Panc1 (cell line): ENCODE measurements around the gene CDH10. TPM values are rescaled to one million over a fixed set of nuclear protein-coding genes. Genes with fewer than 3 reads are reported as not detected.

Experiments
- ATAC-seq: fragments of 200-7000 bp; cut with Tn5 transposase; 2 replicates; pipeline ENCODE4 v1.9.1; 2020; ENCODE audit warnings: mild to moderate bottlenecking, moderate library complexity
- BruUV-seq: library from RNA; stranded (reverse); fragments of 400-500 nt; replicated peaks from 2 replicates; lab custom pipeline; 2021; lab: Mats Ljungman, UMichigan
- CTCF ChIA-PET: fragments of 300-600 bp; sonication (Branson Sonifier 250); formaldehyde crosslinking; loops from one replicate; lab custom pipeline; 2022; ENCODE audit warnings: antibody characterized with exemption; lab: Charles Lee
- POLR2A ChIA-PET: fragments of 300-600 bp; sonication (Branson Sonifier 250); formaldehyde crosslinking; loops from one replicate; lab custom pipeline; 2022; ENCODE audit warnings: antibody characterized with exemption; lab: Charles Lee
- DNase-seq: peaks from one replicate; pipeline ENCODE4 v3.0.0-alpha.2; 2010; ENCODE audit warnings: low read depth, low spot score
- H3K27ac ChIP-seq: 2 replicates; pipeline ENCODE4 v1.5.1; 2011; ENCODE audit warnings: mild to moderate bottlenecking, low read length, inconsistent platforms
- H3K27me3 ChIP-seq: fragments of 200-500 bp; sonication (Bioruptor generic); 2 replicates; pipeline ENCODE4 v1.6.0; 2014; ENCODE audit warnings: low read length, inconsistent platforms; ENCODE audit not compliant: control insufficient read depth, insufficient read depth
- H3K36me3 ChIP-seq: fragments of 200-500 bp; sonication (Bioruptor generic); 2 replicates; pipeline ENCODE4 v1.5.1; 2014; ENCODE audit warnings: inconsistent platforms, mild to moderate bottlenecking, low read length, moderate library complexity; ENCODE audit not compliant: control insufficient read depth, insufficient read depth
- H3K4me1 ChIP-seq: 2 replicates; pipeline ENCODE4 v1.5.1; 2011; ENCODE audit warnings: inconsistent platforms, mild to moderate bottlenecking, low read length, moderate library complexity; ENCODE audit not compliant: control insufficient read depth, insufficient read depth
- H3K4me3 ChIP-seq, 2 experiments: 2 replicates each; pipeline ENCODE4 v1.5.1; 2011 to 2012; ENCODE audit warnings: low read depth in 2 of 2, low read length in 2 of 2, mild to moderate bottlenecking in 2 of 2, inconsistent platforms in 1 of 2, moderate library complexity in 1 of 2
- H3K9me3 ChIP-seq: fragments of 200-500 bp; sonication (Bioruptor generic); 2 replicates; pipeline ENCODE4 v1.5.1; 2014; ENCODE audit warnings: low read depth, mild to moderate bottlenecking, inconsistent platforms, low read length, moderate library complexity; ENCODE audit not compliant: control insufficient read depth, insufficient read depth
- POLR2AphosphoS5 ChIP-seq: IDR thresholded peaks from 2 replicates; pipeline ENCODE4 v1.6.1; 2012; ENCODE audit warnings: mild to moderate bottlenecking, low read depth, low read length, moderate library complexity
- SIN3A ChIP-seq: IDR thresholded peaks from 2 replicates; pipeline ENCODE4 v1.6.1; 2012; ENCODE audit warnings: low read depth, mild to moderate bottlenecking, low read length, moderate library complexity, borderline replicate concordance; ENCODE audit not compliant: insufficient read depth
- TCF7L2 ChIP-seq: IDR thresholded peaks from 2 replicates; pipeline ENCODE4 v1.6.1; 2011; ENCODE audit warnings: mild to moderate bottlenecking, low read depth, low read length, inconsistent platforms
- in situ Hi-C: cut with HindIII; loops from 2 replicates; pipeline ENCODE4 v1.10.0; 2016; ENCODE audit warnings: low sequenced_read_pairs, low pct_unique_long_range_greater_than_20kb
- intact Hi-C: fragments of 100-400 bp; cut with micrococcal nuclease; formaldehyde crosslinking; loops from one replicate; pipeline ENCODE4 v1.10.0; 2022; ENCODE audit not compliant: unreplicated experiment
- total RNA-seq: library from RNA; stranded (reverse); gene quantifications from one replicate; pipeline ENCODE4 v1.2.1, GENCODE V29; 2021; ENCODE audit not compliant: unreplicated experiment
- TF ChIP-seq, protein P1 (sequence below): fragments of 450-650 bp; IDR thresholded peaks from 2 replicates; pipeline ENCODE4 v1.5.1; 2017; ENCODE audit warnings: mild to moderate bottlenecking
- TF ChIP-seq, protein P2 (sequence below), 2 experiments: IDR thresholded peaks; 2 replicates each; pipeline ENCODE4 v1.6.1; 2011 to 2012; ENCODE audit warnings: low read depth in 2 of 2, control low read depth in 1 of 2, low read length in 1 of 2, mild to moderate bottlenecking in 1 of 2, moderate library complexity in 1 of 2; ENCODE audit not compliant: insufficient read depth in 1 of 2

The CDH10 gene
- total RNA-seq, 1 experiment from 2014 or later = 0.72 TPM

DNA sequence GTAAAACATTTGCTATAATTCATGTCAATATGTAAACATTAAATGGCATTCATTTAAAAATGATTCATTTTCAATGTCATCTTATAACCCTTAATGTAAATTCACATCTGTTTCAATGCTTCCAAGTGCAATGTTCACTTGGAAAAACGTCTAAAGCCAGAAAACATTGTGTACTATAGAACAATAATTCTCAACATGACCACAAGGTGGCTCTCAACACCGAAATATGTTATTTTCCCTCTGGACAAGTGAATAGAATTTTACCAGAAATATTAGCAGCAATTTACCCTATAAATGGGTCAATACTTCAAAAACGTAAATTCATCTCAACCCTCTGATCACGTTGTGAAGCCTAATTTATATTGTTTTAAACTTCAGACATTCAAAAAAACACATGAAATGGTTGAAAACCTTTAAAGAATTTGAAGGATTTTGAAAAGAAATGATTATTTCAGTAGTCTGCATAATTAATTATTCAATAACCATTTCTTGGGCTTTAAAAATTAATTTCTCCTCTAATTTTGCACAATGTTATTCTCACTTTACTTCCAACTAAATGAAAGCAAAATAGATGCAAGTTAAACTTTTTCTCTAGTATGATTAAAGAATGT, 11.0 kb downstream of the CDH10 start:
- no TSS peak for BruUV-seq
- POLR2A ChIA-PET = no interaction called here
- Histone ChIP-seq H3K4me1 (no peaks in the 10 kb centered on the region; the same call in 1 of the 2 replicates), H3K36me3 (no peaks in the 10 kb centered on the region), H3K9me3 (no peaks in the 10 kb centered on the region), H3K27ac (no peak overlapping the region), H3K4me3 (no peak overlapping the region), H3K27me3 (no peaks in the 10 kb centered on the region)
- CTCF ChIA-PET = no interaction called here
- TF ChIP-seq, protein P1, sequence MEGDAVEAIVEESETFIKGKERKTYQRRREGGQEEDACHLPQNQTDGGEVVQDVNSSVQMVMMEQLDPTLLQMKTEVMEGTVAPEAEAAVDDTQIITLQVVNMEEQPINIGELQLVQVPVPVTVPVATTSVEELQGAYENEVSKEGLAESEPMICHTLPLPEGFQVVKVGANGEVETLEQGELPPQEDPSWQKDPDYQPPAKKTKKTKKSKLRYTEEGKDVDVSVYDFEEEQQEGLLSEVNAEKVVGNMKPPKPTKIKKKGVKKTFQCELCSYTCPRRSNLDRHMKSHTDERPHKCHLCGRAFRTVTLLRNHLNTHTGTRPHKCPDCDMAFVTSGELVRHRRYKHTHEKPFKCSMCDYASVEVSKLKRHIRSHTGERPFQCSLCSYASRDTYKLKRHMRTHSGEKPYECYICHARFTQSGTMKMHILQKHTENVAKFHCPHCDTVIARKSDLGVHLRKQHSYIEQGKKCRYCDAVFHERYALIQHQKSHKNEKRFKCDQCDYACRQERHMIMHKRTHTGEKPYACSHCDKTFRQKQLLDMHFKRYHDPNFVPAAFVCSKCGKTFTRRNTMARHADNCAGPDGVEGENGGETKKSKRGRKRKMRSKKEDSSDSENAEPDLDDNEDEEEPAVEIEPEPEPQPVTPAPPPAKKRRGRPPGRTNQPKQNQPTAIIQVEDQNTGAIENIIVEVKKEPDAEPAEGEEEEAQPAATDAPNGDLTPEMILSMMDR = peak; percentile 58; the same call in 1 of the 2 replicates
- no peak for TF ChIP-seq SIN3A
- ATAC-seq (no peak), DNase-seq (peak; percentile 24)
- intact Hi-C loops = loop anchor here (10.0 kb wide), 1 partner anchor 189 kb away; no protein-coding TSS in a partner anchor
- in situ Hi-C loops = no loop called here

DNA sequence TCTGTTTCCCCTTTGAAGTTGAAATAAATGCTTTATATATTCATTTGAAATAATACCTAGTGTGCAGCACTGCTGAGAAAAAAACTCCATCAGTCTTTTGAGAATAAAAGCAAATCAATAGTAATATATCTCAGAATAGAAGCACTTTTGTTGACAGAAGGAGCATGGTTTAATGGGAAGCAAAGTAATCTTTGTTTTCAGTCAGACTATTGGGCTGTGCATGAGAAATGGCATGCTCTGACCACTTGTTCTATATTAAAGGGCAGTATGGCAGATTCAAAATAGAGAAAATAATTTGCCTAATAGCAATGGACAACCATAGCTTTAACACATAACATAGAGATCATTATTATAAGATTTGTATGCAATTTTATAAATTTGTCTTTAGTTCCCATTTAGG, 12.4 kb downstream of the CDH10 start:
- no peak for TF ChIP-seq TCF7L2
- TF ChIP-seq, protein P1 = no peak
- TF ChIP-seq, protein P2, sequence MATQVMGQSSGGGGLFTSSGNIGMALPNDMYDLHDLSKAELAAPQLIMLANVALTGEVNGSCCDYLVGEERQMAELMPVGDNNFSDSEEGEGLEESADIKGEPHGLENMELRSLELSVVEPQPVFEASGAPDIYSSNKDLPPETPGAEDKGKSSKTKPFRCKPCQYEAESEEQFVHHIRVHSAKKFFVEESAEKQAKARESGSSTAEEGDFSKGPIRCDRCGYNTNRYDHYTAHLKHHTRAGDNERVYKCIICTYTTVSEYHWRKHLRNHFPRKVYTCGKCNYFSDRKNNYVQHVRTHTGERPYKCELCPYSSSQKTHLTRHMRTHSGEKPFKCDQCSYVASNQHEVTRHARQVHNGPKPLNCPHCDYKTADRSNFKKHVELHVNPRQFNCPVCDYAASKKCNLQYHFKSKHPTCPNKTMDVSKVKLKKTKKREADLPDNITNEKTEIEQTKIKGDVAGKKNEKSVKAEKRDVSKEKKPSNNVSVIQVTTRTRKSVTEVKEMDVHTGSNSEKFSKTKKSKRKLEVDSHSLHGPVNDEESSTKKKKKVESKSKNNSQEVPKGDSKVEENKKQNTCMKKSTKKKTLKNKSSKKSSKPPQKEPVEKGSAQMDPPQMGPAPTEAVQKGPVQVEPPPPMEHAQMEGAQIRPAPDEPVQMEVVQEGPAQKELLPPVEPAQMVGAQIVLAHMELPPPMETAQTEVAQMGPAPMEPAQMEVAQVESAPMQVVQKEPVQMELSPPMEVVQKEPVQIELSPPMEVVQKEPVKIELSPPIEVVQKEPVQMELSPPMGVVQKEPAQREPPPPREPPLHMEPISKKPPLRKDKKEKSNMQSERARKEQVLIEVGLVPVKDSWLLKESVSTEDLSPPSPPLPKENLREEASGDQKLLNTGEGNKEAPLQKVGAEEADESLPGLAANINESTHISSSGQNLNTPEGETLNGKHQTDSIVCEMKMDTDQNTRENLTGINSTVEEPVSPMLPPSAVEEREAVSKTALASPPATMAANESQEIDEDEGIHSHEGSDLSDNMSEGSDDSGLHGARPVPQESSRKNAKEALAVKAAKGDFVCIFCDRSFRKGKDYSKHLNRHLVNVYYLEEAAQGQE (IDR thresholded peaks at IDR 0.05; ENCODE audit: insufficient read depth in 1 of 2, low read depth in 2 of 2, low read length in 1 of 2) = no peak
- no peak for TF ChIP-seq SIN3A
- TF ChIP-seq POLR2AphosphoS5 = no peak
- Histone ChIP-seq H3K4me1 (no peaks in the 10 kb centered on the region; the same call in 1 of the 2 replicates), H3K4me3 (no peak overlapping the region), H3K27me3 (no peaks in the 10 kb centered on the region), H3K27ac (no peak overlapping the region), H3K9me3 (no peaks in the 10 kb centered on the region), H3K36me3 (no peaks in the 10 kb centered on the region)
- CTCF ChIA-PET = no interaction called here
- DNase-seq (no peak), ATAC-seq (no peak)
- intact Hi-C loops (loop anchor here (10.0 kb wide), 1 partner anchor 188 kb away; no protein-coding TSS in a partner anchor), in situ Hi-C loops (no loop called here)
- no TSS peak for BruUV-seq
- POLR2A ChIA-PET = no interaction called here
